HG03196 (cell line): ENCODE results near the gene ZSCAN31.
A peak's percentile ranks its signal among the peaks of the same experiment; 100 is the strongest.
"Not testable (repeated sequence)": the region's sequence is repeated elsewhere in the genome, so short reads cannot be mapped to it uniquely, and the experiment has no call there.

Experiments
- ATAC-seq: cut with Tn5 transposase; IDR thresholded peaks from one replicate; pipeline ENCODE4 v1.9.1; 2021; ENCODE audit not compliant: unreplicated experiment

The ZSCAN31 gene

DNA sequence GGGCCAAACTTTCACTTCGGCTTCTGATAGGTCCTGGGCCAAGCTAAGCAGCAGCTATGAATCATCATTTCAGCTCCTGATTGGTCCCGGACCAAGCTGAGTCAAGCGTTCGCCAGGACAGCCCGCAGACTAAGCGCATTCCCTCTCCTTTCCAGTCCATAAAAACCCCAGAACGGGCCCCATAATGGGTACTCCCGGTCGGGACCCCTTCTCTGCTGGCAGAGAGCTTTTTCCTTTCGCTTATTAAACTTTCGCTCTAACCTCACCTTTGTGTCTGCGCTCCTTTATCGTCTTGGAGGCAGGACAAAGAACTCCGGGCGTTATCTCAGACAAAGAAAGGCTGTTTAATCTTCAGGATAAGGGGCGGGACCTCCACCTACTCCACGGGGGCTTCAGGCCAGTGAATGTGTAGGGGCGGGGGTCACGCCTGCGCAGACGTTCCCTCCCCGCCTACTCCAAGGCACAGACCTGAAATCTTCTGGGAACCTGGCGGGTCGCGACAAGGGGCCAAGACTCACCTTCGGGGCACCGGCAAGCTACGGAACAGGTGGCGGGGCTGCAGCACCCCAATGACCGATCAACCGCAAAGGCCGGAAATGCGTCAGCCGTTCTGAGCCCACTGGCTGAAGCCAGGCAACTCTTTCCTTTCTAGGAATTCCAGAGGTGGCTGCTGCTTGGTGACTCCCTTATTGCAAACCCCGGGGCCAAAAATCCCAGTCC lies at the start of gene ZSCAN31:
Gene ZSCAN31, minus strand, starts transcription at position 585 of the 720 bp plus-strand sequence. CDS start 6,465 bp downstream, outside the sequence.
- ATAC-seq, result peak; percentile 82

DNA sequence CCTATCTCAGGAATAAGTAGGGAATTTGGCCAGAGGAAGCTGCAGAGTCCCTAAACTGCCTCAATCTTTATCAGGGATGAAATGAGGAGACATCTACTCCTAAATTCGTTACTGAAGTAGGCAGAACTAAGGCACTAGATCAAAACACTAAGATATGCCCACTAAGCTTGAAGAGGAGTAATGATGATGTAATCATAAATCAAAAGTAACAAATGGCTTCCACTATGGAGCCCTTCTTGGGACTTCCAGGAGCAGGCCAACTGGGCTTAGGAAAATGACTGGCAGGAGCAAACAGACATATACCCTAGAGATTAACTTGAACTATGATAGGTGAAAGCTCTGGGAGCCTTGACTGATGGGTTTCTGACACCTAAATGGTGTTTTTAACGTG lies 48.2 kb upstream of the ZSCAN31 start:
- no peak for ATAC-seq

DNA sequence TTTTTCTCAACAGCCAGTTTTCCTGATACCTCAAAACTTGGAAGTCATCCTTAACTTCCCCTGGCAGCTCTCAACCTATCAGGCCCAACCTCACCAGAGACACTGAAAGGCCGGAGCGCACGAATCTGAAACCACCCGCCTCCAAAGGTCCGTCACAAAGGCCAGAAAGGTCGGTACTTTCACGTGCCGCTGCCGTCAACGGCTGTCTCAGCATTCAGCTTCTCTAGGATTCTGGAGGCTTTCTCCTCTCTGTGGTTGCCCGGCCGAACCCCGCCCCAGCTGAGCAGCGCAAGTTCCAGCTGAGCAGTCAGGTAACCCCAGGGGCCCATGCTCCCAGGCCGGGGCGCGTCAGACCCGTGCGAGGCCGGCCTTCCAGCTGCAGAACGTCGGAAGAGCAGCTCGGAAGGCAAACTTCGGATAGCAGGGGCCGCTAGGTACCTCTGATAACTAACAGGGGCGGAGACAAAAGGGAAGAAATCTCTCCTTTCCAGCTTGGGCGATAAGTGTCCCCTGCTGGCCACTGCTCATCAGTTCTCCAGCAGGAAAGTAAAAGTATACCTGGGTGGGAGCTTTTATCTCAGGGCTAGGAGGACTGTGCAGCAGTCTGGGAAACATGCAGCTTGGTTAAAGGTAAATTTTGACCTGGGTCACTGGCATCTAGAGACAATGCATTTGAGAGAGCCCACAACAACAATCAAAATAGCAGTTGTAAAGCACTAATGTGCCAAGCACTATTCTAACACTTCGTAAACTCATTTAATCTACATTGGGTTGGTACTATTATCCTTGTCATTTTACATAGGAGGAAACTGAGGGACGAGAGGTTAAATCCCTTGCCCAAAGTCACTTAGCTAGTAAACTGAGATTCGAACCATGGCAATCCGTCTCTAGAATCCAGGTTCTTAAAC lies 47.5 kb upstream of the ZSCAN31 start:
- ATAC-seq, result peak; percentile 93

DNA sequence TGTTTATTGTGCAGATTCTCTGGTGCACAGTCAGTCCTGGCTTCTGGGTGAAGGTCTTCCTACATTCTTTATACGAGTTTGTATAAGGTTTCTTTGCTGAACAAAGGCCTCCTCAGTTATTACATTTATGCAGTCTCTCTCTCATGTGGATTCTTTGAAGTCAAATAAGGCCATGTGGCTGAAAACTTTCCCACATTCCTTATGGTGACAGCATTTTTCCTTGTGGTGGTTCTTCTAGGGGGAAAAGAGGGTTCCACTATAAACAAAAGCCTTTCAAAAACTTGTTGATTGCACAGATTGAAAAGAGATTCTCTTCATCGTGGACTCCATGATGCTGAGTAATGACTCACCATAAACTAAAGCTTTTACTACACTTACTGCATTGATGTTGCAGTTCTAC lies 44.4 kb upstream of the ZSCAN31 start:
- ATAC-seq, result no peak

DNA sequence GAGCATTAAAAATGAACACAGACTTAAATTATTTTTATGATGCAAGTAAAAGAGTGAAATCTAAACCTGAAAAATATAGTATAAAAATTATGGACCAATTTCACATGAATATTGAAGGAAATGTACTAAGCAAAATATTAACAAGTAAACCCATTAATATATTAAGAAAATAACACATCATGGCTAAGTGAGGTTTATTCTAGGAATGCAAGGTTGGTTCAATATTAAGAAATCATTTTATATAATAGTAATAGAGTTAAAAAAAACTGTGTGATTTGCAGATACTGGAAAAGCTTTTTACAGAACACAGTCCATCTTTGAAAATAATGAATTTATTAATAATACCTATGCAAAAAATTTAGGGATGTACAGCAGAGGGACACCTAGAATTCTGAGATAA lies 42.7 kb upstream of the ZSCAN31 start:
- no peak for ATAC-seq

DNA sequence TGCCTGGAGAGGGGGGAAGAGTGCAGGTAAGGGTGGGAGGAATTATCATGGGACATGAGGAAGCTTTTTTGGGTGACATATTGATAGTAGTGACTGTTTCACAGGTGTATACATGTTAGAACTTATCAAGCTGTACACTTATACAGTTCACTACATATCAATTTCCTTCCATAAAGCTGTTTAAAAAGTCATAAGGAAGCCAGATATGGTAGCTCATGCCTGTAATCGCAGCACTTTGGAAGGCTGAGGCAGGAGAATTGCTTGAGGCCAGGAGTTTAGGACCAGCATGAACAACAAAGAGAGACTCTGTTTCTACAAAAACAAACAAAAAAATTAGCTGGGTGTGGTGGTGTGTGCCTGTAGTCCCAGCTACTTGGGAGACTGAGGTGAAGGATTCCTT lies 41.9 kb upstream of the ZSCAN31 start:
- ATAC-seq, result no peak

DNA sequence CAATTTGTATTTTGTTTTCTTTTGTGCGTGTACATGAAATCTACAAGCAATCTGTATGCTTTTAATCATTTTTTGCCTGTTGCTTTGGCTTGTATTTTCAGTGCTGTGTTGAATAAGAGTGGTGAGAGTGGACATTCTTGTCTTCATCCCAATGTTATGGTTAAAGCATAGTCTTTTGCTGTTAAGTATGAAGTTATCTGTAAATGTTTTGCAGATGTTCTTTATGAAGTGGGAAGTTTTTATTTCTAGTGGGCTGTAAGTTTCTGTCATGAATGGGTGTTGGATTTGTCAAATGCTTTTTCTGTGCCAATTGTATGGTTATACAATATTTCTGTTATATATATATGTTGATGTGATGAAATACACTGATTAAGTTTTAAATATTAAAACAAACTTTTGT lies 38.0 kb upstream of the ZSCAN31 start:
- ATAC-seq, result no peak

DNA sequence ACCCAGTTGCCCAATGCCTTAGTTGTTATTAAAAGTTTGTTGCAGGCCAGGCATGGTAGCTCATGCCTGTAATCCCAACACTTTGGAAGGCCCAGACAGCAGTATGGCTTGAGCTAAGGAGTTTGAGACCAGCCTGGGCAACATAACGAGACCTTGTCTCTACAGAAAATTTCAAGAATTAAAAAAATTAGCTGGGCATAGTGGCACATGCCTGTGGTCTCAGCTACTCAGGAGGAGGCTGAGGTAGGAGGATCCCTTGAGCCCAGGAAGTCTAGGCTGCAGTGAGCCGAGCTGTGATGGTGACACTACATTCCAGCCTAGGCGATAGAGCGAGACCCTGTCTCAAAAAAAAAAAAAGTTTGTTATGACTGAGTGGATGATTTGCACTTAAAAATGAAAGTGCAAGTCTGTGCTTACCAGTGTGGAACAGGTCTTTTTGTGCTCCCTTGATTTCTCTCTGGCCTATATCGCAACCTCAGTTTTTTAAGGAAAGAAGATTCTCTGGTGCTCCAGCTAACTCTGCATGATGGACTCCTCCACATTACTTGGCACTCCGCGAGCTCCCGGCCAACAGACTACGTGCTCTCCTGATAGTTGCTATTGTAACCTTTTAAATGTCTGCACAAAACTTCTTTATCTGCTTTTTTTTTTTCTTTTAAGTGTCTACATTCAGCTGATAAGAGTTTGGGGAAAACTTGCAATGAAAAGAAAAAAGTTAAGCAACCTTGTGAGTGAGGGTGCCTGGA lies 35.9 kb upstream of the ZSCAN31 start:
- ATAC-seq, result peak; percentile 67

DNA sequence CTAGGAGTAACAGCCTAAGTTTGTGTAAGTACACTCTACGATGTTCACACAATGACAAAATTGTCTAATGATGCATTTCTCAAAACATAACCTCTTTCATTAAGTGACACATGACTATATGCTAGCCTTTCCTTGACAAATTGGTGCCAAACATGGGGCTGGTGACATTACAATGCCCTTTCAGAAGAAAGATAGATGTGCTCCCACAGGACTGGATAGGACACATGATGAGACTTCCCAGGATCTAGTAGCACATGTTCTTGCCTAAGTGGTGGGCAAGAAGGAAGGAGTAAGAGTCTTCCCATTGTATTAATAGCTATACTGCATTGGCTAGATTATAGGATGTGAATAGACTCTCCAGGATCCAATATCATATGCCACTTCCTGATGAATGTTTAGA lies 35.3 kb upstream of the ZSCAN31 start:
- no peak for ATAC-seq

DNA sequence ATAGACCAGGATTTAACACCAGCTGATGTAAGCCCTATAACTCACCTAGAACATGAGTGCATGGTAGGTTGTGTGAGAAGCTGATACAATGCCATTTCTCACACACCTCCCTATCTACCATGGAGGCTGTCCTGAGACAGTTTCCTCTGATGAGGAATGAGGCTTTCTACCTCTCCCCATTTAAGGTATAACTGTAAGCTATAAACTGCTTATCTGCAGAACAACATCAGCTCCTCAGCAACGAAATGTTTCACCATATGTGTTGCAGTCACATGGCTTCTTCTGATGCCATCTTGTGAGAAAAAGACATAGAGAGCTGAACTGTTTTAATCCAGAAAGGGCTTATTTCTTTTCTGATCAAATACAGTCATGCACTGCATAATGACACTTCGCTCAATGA lies 34.5 kb upstream of the ZSCAN31 start:
- ATAC-seq, result no peak

DNA sequence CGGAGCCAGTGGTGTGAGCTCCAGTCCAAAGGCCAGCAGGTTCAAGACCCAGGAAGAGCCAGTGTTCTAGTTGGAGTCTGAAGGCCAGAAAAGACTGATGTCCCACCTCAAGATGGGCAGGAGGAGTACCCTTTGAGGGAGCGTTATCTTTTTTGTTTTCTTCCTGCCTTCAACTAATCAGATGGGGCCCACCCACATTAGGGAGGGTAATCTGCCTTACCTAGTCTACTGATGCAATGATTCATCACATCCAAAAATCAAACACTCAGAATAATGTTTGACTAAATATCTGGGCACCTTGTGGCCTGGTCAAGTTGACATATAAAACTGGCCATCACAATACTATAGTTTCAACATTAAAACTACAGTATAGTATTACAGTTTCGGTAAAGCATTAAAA lies 33.5 kb upstream of the ZSCAN31 start:
- ATAC-seq, result no peak

DNA sequence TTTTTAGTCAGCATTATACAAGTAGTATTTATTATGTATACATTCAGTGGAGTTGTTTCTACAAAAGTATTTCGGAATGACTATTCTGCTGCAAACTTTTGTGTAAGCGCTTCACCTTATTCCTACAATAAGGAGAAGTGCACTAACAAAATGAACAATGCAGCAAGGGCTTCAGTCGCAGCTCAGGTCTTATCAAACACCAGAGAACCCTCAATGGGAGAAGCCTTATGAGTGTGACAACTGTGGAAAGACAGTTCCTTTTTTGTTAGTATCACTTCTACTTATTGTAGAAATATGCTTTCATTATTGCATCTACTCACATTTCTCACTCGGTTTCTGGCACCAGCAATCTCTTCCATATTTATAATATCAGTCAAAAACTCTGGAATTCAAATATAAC lies 32.6 kb upstream of the ZSCAN31 start:
- ATAC-seq, result no peak

DNA sequence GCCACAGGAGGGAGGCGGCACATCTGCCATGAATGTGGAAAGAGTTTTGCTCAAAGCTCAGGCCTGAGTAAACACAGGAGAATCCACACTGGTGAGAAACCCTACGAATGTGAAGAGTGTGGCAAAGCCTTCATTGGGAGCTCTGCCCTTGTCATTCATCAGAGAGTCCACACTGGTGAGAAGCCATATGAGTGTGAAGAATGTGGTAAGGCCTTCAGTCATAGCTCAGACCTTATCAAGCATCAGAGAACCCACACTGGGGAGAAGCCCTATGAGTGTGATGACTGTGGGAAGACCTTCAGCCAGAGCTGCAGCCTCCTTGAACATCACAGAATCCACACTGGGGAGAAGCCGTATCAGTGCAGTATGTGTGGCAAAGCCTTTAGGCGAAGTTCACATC lies 29.6 kb upstream of the ZSCAN31 start:
- ATAC-seq, result not testable (repeated sequence)

DNA sequence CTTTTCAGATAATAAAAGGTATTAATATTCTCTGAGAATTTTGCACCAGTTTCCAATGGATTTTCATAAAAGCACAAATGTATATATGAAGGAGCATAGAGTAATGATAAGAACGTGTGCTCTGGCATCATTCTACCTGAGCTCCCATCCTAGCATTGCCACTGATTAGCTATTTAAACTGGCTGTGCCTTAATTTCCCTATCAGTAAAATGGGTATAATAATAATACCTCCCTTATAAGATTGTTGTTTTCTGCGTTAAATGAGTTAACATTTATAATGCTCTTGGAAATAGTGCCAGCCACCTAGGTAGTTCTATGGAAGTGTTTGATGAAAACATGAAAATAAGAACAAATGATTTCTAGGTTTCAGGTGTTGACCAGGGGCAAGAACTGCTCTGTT lies 25.0 kb upstream of the ZSCAN31 start:
- ATAC-seq, result no peak

DNA sequence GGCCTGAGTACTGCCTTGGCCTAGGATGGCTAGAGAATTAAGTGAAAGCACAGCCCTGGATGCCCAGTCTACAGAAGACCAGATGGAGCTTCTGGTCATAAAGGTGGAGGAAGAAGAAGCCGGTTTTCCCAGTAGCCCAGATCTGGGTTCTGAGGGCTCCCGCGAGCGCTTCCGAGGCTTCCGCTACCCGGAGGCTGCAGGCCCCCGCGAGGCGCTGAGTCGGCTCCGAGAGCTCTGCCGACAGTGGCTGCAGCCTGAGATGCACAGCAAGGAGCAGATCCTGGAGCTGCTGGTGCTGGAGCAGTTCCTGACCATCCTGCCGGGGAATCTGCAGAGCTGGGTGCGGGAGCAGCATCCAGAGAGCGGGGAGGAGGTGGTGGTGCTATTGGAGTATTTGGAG lies 23.6 kb upstream of the ZSCAN31 start:
- ATAC-seq, result not testable (repeated sequence)

DNA sequence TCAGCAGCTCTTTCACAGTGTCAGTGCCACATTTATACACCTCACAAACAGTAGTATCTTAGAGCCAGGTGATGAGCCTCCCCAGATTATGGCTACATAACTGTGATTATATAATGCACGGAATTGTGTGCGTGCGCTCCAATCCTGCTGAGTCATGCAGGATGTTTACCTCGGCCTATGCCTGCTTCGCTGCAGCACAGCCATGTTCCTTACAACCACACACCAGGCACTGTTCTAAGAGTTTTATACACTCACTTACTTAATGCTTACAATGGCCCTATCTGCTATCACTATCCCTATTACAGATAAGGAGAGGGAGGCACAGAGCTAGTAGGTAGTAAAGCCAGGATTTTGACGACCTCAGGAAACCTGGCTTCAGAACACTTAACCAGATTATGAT lies 21.1 kb upstream of the ZSCAN31 start:
- ATAC-seq, result no peak

DNA sequence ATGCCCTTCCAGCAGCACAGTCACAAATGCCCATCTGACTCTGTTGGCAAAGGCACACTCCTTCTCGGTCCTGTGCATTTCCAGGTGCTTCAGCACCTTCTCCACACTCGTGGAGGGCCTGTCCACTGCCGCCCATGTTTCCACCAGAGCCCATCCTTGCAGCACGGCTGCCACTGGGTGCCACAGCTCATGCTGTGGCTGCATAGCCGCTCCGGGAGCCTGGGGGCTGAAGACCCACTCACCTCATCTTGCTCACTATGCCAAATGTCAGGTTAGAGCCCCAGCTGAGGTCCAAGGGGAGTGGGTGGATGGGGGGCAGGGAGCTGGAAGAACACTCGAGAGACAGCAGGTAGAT lies 20.7 kb upstream of the ZSCAN31 start:
- ATAC-seq, result no peak

DNA sequence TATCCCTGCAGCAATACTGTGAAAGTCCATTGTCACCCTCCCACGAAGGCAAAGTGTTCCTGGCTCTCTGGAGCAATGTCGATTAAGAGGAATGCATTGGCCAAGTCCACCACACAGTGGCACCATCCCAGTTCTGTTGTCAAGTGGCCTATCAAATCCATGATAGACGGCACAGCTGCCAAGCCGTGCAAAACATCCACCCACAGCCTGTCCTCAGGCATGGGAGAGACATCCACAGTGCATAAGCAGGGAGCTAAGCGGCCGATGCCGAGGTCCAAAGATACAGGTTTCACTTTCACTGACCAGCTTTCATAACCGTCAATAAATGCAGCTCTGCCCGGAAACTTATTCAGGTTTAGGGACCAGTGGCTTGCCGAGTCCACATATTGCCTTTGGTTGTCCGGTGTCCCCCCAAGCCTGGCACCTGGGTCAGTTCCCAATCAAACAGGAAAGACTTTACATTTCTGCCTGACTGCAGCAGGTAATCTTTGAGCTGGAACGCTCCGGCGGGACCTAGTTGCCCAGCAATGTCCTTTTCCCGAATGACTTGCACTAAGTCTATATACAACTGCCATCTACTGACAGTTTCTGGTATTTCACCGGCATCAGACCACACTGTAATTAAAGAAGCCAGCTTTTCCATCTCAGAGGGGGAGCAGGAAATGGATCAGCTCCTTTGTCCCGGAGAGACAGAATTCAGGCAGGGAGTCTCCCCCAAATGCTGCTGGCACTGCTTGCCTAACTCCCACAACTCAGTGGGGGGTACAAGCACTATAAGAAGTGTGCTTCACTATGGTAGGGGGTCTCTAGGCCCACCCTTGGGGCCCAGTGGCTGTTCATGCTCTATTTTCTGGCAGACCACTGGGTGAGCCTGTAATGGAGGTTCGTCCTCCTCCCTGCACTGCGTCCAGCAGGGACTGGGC lies 20.1 kb upstream of the ZSCAN31 start:
- peak; percentile 71 for ATAC-seq

DNA sequence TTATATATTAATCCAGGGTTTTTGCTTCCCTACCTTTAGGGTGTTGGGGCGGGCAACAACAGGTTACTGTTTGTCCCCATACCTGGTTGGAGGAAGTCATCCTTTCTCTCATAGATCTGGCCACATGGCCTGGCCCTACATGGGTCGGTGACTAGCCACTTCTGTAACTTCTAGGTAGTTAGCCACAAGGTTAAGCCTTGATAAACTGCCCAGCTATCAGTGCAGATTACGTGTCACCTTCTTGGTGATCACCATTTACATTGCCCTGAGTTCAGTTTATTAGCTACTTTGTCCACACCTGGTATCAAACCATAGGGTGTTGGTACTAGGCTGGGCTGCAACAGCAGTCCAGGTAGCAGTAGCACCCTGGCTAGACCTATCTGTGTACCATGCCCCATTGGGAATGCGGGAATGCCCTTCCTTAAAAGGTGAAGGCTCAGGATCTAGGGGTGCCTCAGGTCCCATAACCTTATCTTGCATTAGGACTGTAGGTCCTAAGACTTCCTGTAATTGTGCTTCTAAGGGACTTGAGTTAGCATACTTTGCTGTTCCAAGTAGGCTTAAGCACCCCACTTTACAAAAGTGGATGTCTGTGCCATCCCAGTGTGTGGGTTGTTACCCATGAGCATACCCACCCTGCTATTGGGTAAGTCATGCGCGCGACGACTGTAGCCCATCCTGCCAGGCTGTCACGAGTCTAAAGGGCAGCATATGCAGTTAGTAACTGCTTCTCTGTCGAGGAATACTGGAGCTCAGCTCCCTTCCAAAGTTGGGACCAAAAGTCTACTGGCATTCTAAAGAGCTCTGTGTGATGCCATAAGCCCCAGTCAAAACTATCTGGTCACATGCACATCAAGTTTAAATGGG lies 19.0 kb upstream of the ZSCAN31 start:
- ATAC-seq, result no peak
